ENCODE data around the gene MON2. TPM values are rescaled to one million over a fixed set of nuclear protein-coding genes. Genes with fewer than 3 reads are reported as not detected.

The MON2 gene
- total RNA-seq, 2 donors from 2014 or later, result 30.3 to 43.3 TPM

- peaks cover 8% of the 10 kb centered on the region for H3K9me3 Mint-ChIP-seq
- H3K27ac Mint-ChIP-seq, result peak overlapping the region; percentile 23
- WGBS, 2 experiments (ENCODE audit: insufficient coverage in 1 of 2, insufficient read length in 1 of 2), result 81% methylated on average over 2 of the region's 3 CpGs; no CpG with 5 or more reads in 1 of the 2 experiments
- peaks cover 8% of the 10 kb centered on the region for H3K36me3 ChIP-seq (ENCODE audit: control insufficient read depth, insufficient read depth, low read length)
- peaks cover 16% of the 10 kb centered on the region for H3K9me3 ChIP-seq (ENCODE audit: control insufficient read depth, low read length)
- no peak overlapping the region for H3K4me3 Mint-ChIP-seq
- peaks cover 38% of the 10 kb centered on the region for H3K36me3 Mint-ChIP-seq (ENCODE audit: low read depth)
- no peak overlapping the region for H3K27ac ChIP-seq (ENCODE audit: low read depth, low read length)
- no peak overlapping the region for H3K4me3 ChIP-seq (ENCODE audit: low read length)
- peaks cover 23% of the 10 kb centered on the region for H3K4me1 ChIP-seq (ENCODE audit: control insufficient read depth, insufficient read depth, low read length)
- H3K27me3 ChIP-seq (ENCODE audit: control insufficient read depth, insufficient read depth, low read length, poor library complexity, severe bottlenecking), result no peaks in the 10 kb centered on the region
- H3K9ac ChIP-seq (ENCODE audit: extremely low read depth, low read length, poor library complexity, severe bottlenecking), result no peak overlapping the region
- peak; percentile 45 for DNase-seq
- peaks cover 58% of the 10 kb centered on the region for H3K4me1 Mint-ChIP-seq
- TF ChIP-seq CTCF (conservative IDR thresholded peaks at IDR 0.05), result no peak
- H3K27me3 Mint-ChIP-seq (ENCODE audit: insufficient read depth), result no peaks in the 10 kb centered on the region
These were observed 181.0 kb downstream of the MON2 start for GRCh38 chr12:62647586-62647985.

- peaks cover 64% of the 10 kb centered on the region for H3K4me1 Mint-ChIP-seq
These were observed 182.9 kb downstream of the MON2 start for GRCh38 chr12:62649412-62650138.

More at GRCh38 chr12:62649412-62650138, 182.9 kb downstream of the MON2 start:
- no peak overlapping the region for H3K9ac ChIP-seq (ENCODE audit: extremely low read depth, low read length, poor library complexity, severe bottlenecking)
- no peak overlapping the region for H3K4me3 Mint-ChIP-seq
- H3K27ac ChIP-seq (ENCODE audit: low read depth, low read length), result no peak overlapping the region
- peaks cover 16% of the 10 kb centered on the region for H3K9me3 ChIP-seq (ENCODE audit: control insufficient read depth, low read length)
- 90 to 95% methylated on average over 2 to 4 of the region's 4 CpGs for WGBS, 2 experiments (ENCODE audit: insufficient coverage in 1 of 2, insufficient read length in 1 of 2)
- H3K36me3 Mint-ChIP-seq (ENCODE audit: low read depth), result peaks cover 38% of the 10 kb centered on the region
- TF ChIP-seq CTCF (conservative IDR thresholded peaks at IDR 0.05), result no peak
- H3K9me3 Mint-ChIP-seq, result peaks cover 8% of the 10 kb centered on the region
- no peaks in the 10 kb centered on the region for H3K27me3 Mint-ChIP-seq (ENCODE audit: insufficient read depth)
- peaks cover 25% of the 10 kb centered on the region for H3K4me1 ChIP-seq (ENCODE audit: control insufficient read depth, insufficient read depth, low read length)
- H3K27ac Mint-ChIP-seq, result no peak overlapping the region
- H3K36me3 ChIP-seq (ENCODE audit: control insufficient read depth, insufficient read depth, low read length), result peaks cover 8% of the 10 kb centered on the region
- no peak overlapping the region for H3K4me3 ChIP-seq (ENCODE audit: low read length)
- H3K27me3 ChIP-seq (ENCODE audit: control insufficient read depth, insufficient read depth, low read length, poor library complexity, severe bottlenecking), result no peaks in the 10 kb centered on the region
- DNase-seq, result peak; percentile 8

Small RNA genes lying within 50 kb of the gene (microRNA-seq; reads per million reads assigned to microRNA genes)
- gene MIRLET7I (ENCODE audit: borderline microRNAs expressed), result 373 reads per million, percentile 87 among the genes with 10 or more reads in this experiment

Other genes with a start within 250 kb of the MON2 start
- 10 to 100 TPM; 27.9 to 29.1 TPM for gene USP15, start 206.4 kb upstream of the MON2 start, total RNA-seq

All from endodermal cell (in vitro differentiated cells).